ENCODE data around the gene CD22. TPM values are rescaled to one million over a fixed set of nuclear protein-coding genes. Genes with fewer than 3 reads are reported as not detected.

Gene CD22
- total and polyA plus RNA-seq, 2 of the 8 experiments (the other 6 are each of a cell fraction or from before 2014, with no cell fraction given): 0.06 to 0.60 TPM

DNA sequence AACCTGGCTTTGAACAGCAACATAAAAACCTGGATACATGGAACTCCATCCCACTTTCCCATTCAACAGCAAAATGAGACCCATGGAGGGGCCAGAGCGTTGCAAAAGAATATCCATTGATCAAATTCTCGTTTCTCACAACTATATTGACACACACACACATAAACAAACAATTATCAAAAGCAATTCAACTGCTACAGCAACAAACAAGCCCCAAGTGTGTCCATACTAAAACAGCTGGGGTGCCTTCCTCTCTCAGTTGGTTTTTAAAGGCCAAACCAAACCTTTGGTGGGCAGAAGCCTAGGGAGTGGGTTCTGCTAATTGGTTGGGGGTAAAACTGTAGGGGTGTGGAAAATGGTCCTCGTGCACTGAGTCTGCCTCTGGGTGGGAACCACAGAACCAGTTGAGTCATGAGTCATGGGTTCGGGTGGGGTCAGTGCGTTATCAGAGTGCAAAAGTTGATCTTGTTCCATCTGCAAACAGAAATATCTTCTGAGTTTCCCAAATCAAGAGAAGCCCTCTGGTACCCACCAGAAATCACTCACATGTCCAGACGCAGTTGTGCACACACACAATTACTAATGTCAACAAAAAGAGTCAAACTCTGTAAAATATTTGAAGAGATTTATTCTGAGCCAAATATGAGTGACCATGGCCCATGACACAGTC is 60.3 kb downstream of the CD22 start (continued):
- no peak for TF ChIP-seq NANOG (IDR thresholded peaks at IDR 0.05; ENCODE audit: insufficient read depth, low read depth, low read length, poor library complexity, severe bottlenecking)
- no peak for TF ChIP-seq FOSL1 (IDR thresholded peaks at IDR 0.05; ENCODE audit: insufficient read depth, low read depth, low read length)
- TF ChIP-seq, protein P1, sequence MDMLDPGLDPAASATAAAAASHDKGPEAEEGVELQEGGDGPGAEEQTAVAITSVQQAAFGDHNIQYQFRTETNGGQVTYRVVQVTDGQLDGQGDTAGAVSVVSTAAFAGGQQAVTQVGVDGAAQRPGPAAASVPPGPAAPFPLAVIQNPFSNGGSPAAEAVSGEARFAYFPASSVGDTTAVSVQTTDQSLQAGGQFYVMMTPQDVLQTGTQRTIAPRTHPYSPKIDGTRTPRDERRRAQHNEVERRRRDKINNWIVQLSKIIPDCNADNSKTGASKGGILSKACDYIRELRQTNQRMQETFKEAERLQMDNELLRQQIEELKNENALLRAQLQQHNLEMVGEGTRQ (IDR thresholded peaks at IDR 0.05; ENCODE audit: low read length): no peak
- TF ChIP-seq CHD2 (IDR thresholded peaks at IDR 0.05; ENCODE audit: low read length): no peak
- TF ChIP-seq CEBPB (IDR thresholded peaks at IDR 0.05; ENCODE audit: low read depth, low read length): no peak

Data from H1 (cell line).